HG02763 (cell line): Measurements from ENCODE around the gene LILRB5.
"Not testable (repeated sequence)": the region's sequence is repeated elsewhere in the genome, so short reads cannot be mapped to it uniquely, and the experiment has no call there.

Experiments
- ATAC-seq: cut with Tn5 transposase; IDR thresholded peaks from one replicate; pipeline ENCODE4 v1.9.1; 2021; ENCODE audit warnings: mild to moderate bottlenecking, moderate library complexity; ENCODE audit not compliant: unreplicated experiment

LILRB5 gene

GRCh38 chr19:54277111-54277615 is 20.1 kb upstream of the LILRB5 start:
- ATAC-seq: not testable (repeated sequence)

GRCh38 chr19:54275951-54276350 is 18.9 kb upstream of the LILRB5 start:
- no peak for ATAC-seq

- not testable (repeated sequence) for ATAC-seq
Observed at GRCh38 chr19:54274516-54274915, 17.4 kb upstream of the LILRB5 start.

GRCh38 chr19:54273821-54274220 is 16.7 kb upstream of the LILRB5 start:
- no peak for ATAC-seq

GRCh38 chr19:54272181-54272580 is 15.1 kb upstream of the LILRB5 start:
- ATAC-seq: not testable (repeated sequence)

GRCh38 chr19:54271587-54271986 is 14.5 kb upstream of the LILRB5 start:
- ATAC-seq: not testable (repeated sequence)

- no peak for ATAC-seq
Observed at GRCh38 chr19:54271106-54271505, 14.0 kb upstream of the LILRB5 start.

- no peak for ATAC-seq
Observed at GRCh38 chr19:54268936-54269335, 11.9 kb upstream of the LILRB5 start.

- ATAC-seq: no peak
Observed at GRCh38 chr19:54266133-54266532, 9.1 kb upstream of the LILRB5 start.

GRCh38 chr19:54262470-54262869 is 5.4 kb upstream of the LILRB5 start:
- no peak for ATAC-seq

- ATAC-seq: no peak
Observed at GRCh38 chr19:54262066-54262465, 5.0 kb upstream of the LILRB5 start.

- ATAC-seq: no peak
Observed at GRCh38 chr19:54256250-54257115, 590 bp downstream of the LILRB5 start.

GRCh38 chr19:54255105-54255775 is 1.8 kb downstream of the LILRB5 start:
- no peak for ATAC-seq

GRCh38 chr19:54254195-54254906 is 2.7 kb downstream of the LILRB5 start:
- ATAC-seq: no peak

GRCh38 chr19:54253331-54254194 is 3.5 kb downstream of the LILRB5 start:
- ATAC-seq: no peak

- no peak for ATAC-seq
Observed at GRCh38 chr19:54252845-54253244, 4.2 kb downstream of the LILRB5 start.

GRCh38 chr19:54252243-54252642 is 4.8 kb downstream of the LILRB5 start:
- ATAC-seq: no peak

GRCh38 chr19:54248016-54248601 is 9.0 kb downstream of the LILRB5 start:
- ATAC-seq: no peak

GRCh38 chr19:54247106-54247930 is 9.8 kb downstream of the LILRB5 start:
- ATAC-seq: no peak
